ENCODE measurements around the gene PCDH12.

Gene PCDH12

DNA sequence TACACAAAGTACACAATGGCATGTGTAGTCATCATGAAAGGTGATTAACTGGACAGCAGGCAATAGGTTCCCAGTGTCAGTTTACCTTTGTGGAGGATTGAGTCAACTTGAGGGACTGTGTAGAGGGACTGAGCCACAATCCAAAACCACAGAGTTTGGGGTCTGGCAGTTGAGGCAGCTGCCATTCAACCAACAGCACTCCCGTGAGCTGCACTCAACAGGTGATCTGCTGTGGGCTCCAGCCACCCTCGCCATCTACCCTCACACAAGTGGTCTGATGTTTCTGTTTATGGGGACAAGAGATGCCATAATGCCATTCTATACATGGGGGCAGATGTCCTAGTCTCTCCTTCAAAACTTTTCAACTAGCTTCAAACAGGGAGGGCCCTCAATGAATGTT is 37.2 kb downstream of the PCDH12 start:
- no peak overlapping the region for H3K4me3 ChIP-seq (replicated peaks; ENCODE audit: low read depth, low read length)
- TF ChIP-seq CTCF (IDR thresholded peaks at IDR 0.05; ENCODE audit: low read depth, low read length, missing control alignments) = no peak
- DNase-seq (ENCODE audit: extremely low read depth, low read depth) = no peak

DNA sequence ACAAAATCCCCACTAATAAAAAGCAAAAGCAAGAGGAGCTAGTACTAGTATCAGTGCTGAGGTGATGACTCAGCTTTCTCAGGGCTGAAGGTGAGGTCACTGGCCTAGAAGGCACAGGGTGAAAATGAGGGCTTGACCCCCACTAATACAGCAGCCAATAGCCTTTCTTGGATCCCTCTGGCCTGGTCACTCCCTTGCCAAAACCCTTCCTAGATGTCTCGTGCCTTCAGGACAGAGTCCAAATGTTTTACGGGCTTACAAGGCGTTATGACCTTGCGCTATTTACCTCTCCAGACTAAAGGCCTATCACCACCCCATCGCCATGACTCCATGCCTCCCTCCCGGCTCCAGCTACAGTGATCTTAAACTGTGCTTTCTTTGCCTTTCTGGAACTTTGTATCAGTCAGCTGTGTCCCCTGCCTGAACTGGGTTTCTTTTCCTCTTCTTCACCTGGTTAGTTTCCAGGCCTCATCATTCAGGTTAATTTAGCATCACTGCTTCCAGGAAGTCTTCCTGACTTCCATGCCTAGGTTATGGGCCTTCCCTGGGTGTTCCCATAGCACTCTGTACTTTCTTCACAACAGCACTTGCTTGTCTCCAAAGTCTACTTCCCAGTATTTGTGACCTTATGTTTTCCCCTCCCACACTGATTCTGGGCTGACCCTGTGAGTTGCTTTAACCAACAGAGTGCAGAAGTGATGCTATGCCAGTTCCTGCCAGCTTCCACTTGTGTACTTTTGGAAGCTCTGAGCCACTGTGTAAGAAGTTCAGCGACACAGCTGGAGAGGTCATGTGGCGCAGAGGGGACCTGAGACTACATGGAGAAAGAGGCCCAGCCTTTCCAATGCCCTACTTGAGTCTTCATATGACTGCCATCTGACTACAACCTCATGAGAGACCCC is 38.5 kb downstream of the PCDH12 start:
- no peak overlapping the region for H3K4me3 ChIP-seq (replicated peaks; ENCODE audit: low read depth, low read length)
- no peak for DNase-seq (ENCODE audit: extremely low read depth, low read depth)
- TF ChIP-seq CTCF (IDR thresholded peaks at IDR 0.05; ENCODE audit: low read depth, low read length, missing control alignments) = no peak

GRCh38 chr5:141917760-141918159 is 40.2 kb downstream of the PCDH12 start:
- DNase-seq (ENCODE audit: extremely low read depth, low read depth) = no peak
- no peak overlapping the region for H3K4me3 ChIP-seq (replicated peaks; ENCODE audit: low read depth, low read length)
- no peak for TF ChIP-seq CTCF (IDR thresholded peaks at IDR 0.05; ENCODE audit: low read depth, low read length, missing control alignments)

- no peak for TF ChIP-seq CTCF (IDR thresholded peaks at IDR 0.05; ENCODE audit: low read depth, low read length, missing control alignments)
- no peak overlapping the region for H3K4me3 ChIP-seq (replicated peaks; ENCODE audit: low read depth, low read length)
- no peak for DNase-seq (ENCODE audit: extremely low read depth, low read depth)
Observed at GRCh38 chr5:141916522-141916921, 41.5 kb downstream of the PCDH12 start.

DNA sequence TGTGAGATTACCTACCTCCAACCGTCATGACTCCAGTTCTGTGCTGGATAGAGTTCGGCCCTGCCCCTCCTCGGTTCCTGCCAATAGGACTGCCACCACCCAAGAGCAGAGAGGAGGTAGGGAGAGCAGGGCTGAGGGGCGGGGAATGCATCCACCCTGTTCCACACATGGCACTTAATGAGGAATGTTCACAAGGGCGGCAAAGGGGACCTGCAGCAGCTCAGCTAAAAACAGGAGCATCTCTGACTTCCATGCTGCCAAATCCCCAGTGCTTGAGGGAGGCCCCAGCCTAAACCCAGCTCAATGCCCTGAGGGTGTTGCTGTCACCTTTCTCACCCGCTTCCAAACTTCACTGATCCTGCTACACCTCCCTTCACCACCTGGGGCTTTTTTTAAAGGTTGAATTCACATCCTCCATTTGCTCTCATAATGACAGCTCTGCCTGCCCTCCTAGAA is 42.1 kb downstream of the PCDH12 start:
- TF ChIP-seq CTCF (IDR thresholded peaks at IDR 0.05; ENCODE audit: low read depth, low read length, missing control alignments) = no peak
- no peak for DNase-seq (ENCODE audit: extremely low read depth, low read depth)
- H3K4me3 ChIP-seq (replicated peaks; ENCODE audit: low read depth, low read length) = no peak overlapping the region

DNA sequence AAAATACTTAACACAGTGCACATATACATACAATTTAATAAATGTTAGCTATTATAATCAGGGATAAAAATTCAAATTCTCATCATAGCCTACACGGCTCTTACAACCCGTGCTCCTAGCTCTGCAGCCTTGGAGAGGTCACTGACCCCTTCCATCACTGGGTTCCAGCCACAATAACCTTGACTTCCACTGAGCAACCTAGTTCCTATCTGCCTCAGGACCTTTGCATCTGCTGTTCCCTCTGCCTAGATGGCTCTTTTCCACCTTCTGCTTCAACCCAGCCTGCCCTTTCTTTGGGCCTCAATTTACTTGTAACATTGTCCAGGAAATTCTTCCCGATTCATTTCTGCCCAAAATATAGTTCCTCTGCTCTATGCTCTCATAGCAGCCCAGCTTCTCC is 43.2 kb downstream of the PCDH12 start:
- no peak overlapping the region for H3K4me3 ChIP-seq (replicated peaks; ENCODE audit: low read depth, low read length)
- no peak for TF ChIP-seq CTCF (IDR thresholded peaks at IDR 0.05; ENCODE audit: low read depth, low read length, missing control alignments)
- DNase-seq (ENCODE audit: extremely low read depth, low read depth) = no peak
